ENCODE results near the gene NPPB. TPM values are rescaled to one million over a fixed set of nuclear protein-coding genes. Genes with fewer than 3 reads are reported as not detected.

NPPB gene
- polyA plus RNA-seq, 1 donor: not detected

DNA sequence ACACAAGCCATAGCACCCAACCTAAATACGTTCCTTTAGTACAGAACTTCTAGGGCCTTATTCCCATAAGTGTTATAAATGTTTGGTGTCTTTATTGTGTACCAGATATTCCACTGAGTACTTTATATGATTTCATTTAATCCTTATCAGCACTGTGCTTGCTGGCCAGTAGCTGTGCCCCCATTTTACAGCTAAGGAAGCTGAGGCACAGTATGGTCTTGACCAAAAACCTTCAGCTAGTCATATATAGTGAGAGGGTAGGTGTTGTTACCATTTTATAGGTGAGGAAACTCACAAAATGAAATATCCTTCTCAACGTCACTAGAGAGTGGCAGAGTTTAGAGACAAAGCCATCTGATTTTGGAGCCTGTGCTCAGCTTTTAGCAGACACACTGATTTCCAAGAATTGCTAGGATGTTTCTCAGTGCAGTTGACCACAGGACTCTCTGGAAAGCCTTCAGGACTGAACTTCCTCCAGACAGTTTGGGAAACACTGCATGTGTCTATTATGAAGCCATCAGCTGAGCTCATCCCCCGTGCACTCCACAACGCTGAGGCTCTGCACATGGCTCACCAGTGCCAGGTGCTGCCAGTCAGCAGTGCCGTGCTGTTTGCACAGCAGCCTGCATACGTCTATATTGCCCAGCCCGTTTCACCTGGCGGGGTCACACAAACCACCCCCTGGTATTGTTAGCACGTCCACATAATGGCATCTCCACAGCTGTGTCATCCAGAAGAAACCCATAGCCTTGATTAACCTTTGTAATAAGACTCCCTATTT is 26.6 kb downstream of the NPPB start:
- no peak for DNase-seq

DNA sequence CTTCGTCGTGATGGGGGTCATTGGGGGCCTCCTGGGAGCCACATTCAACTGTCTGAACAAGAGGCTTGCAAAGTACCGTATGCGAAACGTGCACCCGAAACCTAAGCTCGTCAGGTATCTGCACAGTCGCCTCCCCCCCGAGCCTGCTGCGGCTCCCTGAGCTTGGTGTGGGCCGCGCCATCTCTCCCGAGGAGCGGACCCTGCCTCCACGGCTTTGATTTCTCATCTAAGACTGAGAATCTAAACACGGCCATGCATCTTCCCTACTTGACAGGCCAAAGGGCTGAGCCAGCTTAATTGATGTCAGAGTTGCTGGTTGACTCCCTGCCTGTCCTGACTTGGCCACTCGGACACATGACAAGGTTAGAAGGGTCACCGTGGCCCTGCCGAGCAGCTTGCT is 30.2 kb downstream of the NPPB start:
- no peak for DNase-seq

DNA sequence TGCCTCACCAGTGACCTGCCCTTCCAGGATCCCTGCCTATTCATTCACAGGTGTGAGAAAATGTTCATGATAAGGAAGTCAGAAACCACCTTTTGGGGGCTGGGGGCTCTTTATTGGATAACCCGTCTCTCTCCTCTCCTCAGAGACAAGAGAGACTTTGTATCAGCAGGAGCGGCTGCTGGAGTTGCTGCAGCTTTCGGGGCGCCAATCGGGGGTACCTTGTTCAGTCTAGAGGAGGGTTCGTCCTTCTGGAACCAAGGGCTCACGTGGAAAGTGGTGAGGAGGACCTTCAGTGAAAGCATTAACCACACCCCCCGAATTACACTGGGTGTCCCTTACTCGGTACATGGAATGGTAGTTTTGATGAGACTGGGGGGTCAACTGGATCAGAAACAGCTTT is 31.8 kb downstream of the NPPB start:
- no peak for DNase-seq

DNA sequence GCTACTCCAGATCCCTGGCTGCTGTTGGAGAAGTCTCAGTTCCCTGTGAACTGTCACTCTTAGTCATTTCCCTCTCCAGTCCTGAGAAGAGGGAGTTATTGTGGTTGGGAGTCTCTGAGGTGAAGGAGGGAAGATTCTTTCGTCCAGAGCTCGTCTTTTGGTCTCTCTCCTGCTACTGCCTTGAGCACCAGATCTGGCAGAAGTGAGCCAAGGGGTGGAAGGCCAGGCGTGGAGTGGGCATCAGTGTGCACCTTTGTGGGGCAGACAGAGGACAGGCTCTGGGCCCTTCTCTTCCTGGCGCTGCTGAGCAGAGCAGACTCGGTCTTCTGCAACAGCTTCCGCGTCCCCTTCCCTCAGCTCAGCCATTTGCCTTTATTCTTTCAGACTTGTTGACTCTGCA is 33.6 kb downstream of the NPPB start:
- no peak for DNase-seq

DNA sequence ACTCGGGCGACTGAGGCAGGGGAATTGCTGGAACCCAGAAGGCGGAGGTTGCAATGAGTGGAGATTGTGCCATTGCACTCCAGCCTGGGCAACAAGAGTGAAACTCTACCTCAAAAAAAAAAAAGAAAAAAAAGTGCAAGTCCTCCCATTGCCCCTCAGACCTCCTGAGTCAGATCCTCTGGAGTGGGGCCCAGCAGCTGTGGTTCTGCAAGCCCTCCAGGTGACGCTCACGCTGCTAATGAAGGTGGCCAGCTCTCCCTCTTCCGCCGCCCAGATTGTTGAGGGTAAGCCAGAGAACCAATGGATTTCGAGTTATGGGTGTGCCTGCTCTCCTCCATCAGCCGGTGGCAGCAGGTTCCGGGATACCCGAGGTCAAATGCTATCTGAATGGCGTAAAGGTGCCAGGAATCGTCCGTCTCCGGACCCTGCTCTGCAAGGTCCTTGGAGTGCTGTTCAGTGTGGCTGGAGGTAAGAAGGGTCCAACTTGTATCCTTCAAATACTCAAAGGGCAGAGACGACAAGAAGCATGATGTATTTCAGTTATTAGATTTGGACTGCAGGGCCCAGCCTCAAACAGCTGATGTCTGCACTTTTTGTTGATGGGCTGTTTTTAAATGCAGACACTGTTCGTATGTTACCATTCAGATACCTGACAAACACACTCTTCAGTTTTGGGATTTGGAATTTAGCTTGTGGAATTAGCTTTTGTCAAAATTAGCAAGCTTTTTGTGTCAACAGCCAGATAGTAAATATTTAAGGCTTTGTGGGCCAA is 35.2 kb downstream of the NPPB start:
- DNase-seq: no peak

DNA sequence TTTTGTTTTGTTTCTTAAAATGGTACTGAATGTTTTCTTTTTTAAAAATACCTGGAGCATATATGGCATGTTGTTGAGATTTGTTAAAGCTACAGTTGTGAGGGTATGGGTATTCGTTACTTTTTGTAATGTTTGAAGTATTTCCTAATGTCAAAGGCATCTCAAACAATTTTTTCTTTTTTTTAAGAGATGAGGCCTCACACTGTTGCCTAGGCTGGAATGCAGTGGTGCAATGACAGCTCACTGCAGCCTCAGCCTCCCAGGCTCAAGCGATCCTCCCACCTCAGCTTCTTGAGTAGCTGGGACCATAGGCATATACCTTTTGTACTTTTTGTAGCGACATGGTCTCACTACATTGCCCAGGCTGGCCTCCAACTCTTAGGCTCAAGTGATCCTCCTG is 36.7 kb downstream of the NPPB start:
- no peak for DNase-seq

DNA sequence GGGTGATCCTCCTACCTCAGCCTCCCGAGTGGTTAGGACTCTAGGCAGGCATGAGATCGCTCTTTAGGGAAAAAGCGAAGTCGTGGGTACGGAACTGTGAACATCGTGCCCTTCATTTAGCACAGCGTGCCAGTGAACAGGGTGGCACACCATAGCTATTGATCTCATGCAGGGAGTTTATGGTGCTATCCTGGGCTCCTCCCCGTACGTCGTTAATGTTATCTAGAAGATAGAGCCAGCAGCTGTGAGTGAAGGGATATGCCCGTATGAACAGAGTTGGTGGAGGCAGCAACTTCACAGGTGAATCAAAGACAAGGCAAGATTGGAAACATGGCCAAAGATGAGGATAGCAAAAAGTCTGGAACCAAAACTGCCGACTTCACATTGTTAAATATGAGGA is 41.6 kb downstream of the NPPB start:
- DNase-seq: no peak

DNA sequence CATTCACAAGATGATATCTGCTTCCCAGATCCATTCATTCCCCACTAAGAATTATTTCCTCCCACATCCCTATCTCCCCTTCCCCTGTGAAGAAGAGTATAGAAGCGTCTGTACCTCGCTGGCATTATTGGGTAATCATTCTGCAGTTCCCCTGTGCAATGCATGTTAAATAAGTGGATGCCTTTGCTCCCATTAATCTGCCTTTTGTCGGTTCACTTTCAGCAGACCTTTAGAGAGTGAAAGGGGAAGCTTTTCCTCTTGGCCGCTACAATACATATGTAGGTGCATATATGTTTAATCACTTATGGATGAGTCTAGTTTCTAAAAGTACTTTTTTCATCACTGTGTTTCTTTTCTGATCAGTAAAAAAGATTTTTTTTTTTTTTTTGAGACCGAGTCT is 45.7 kb downstream of the NPPB start:
- no peak for DNase-seq

Other genes starting within 250 kb of the NPPB start
- gene FBXO2, start 204.5 kb downstream of the NPPB start, polyA plus RNA-seq (ENCODE audit: insufficient read length): 0.58 TPM
- gene FBXO44, start 204.1 kb downstream of the NPPB start, polyA plus RNA-seq (ENCODE audit: insufficient read length): 5.3 TPM
- 4.8 TPM for gene FBXO6, start 194.7 kb downstream of the NPPB start, polyA plus RNA-seq (ENCODE audit: insufficient read length)
- 29.4 TPM for gene MAD2L2, start 177.8 kb downstream of the NPPB start, polyA plus RNA-seq (ENCODE audit: insufficient read length)
- 0.26 TPM for gene DRAXIN, start 167.2 kb downstream of the NPPB start, polyA plus RNA-seq (ENCODE audit: insufficient read length)
- gene AGTRAP, start 122.8 kb downstream of the NPPB start, polyA plus RNA-seq (ENCODE audit: insufficient read length): 22.2 TPM
- 7.2 TPM for gene C1orf167, start 96.8 kb downstream of the NPPB start, polyA plus RNA-seq (ENCODE audit: insufficient read length)
- 62.3 TPM for gene MTHFR, start 53.0 kb downstream of the NPPB start, polyA plus RNA-seq (ENCODE audit: insufficient read length)
- gene CLCN6, start 52.8 kb downstream of the NPPB start, polyA plus RNA-seq (ENCODE audit: insufficient read length): 15.8 TPM
- gene NPPA, start 11.2 kb downstream of the NPPB start, polyA plus RNA-seq (ENCODE audit: insufficient read length): 1.8 TPM
- gene KIAA2013, start 67.5 kb upstream of the NPPB start, polyA plus RNA-seq (ENCODE audit: insufficient read length): 33.7 TPM
- gene PLOD1, start 75.8 kb upstream of the NPPB start, polyA plus RNA-seq (ENCODE audit: insufficient read length): 144 TPM
- 64.6 TPM for gene MFN2, start 121.5 kb upstream of the NPPB start, polyA plus RNA-seq (ENCODE audit: insufficient read length)
- gene MIIP, start 160.6 kb upstream of the NPPB start, polyA plus RNA-seq (ENCODE audit: insufficient read length): 18.7 TPM
- gene TNFRSF8, start 204.4 kb upstream of the NPPB start, polyA plus RNA-seq (ENCODE audit: insufficient read length): 0.34 TPM